Fibroblast of the aortic adventitia (primary cell): Measurements from ENCODE around the gene AGPAT3. TPM values are rescaled to one million over a fixed set of nuclear protein-coding genes. Genes with fewer than 3 reads are reported as not detected.

Experiments used
- DNase-seq: peaks from one replicate; pipeline ENCODE4 v3.0.0-alpha.2; 2010; ENCODE audit warnings: low read depth
- H3K4me3 ChIP-seq: 2 replicates; pipeline ENCODE4 v1.5.1; 2011; ENCODE audit warnings: low read depth, mild to moderate bottlenecking, control low read depth, low read length, moderate library complexity
- CTCF ChIP-seq: IDR thresholded peaks from 2 replicates; pipeline ENCODE4 v1.5.1; 2011; ENCODE audit warnings: mild to moderate bottlenecking, low read length, control low read depth, inconsistent platforms; ENCODE audit not compliant: insufficient read depth
- total RNA-seq: library from RNA; depleted of rRNA; stranded (reverse); fragments of >200 nt; gene quantifications from 2 replicates; pipeline ENCODE4 v1.2.3, GENCODE V29; 2012; ENCODE audit warnings: low replicate concordance

AGPAT3 gene
- total RNA-seq, 1 donor: 29.0 TPM

GRCh38 chr21:43899307-43900077 is 34.5 kb downstream of the AGPAT3 start:
- no peak for DNase-seq
- TF ChIP-seq CTCF: no peak
- H3K4me3 ChIP-seq: no peak overlapping the region

DNA sequence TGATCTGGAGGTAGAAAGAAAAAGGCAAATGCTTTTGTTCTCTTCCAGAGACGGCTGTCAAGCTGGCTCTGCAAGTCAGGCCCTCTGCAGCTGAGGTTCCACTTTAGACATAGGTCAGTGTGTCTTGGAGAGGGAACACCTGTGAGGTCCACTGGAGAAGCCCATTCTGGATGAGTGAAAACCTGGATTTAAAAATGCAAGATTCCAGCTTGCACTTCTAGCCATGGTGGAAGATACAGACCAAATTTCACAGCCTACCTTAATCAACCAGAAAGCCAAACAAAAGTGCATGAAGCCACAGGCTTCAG is 35.0 kb downstream of the AGPAT3 start:
- no peak overlapping the region for H3K4me3 ChIP-seq
- DNase-seq: no peak
- no peak for TF ChIP-seq CTCF

DNA sequence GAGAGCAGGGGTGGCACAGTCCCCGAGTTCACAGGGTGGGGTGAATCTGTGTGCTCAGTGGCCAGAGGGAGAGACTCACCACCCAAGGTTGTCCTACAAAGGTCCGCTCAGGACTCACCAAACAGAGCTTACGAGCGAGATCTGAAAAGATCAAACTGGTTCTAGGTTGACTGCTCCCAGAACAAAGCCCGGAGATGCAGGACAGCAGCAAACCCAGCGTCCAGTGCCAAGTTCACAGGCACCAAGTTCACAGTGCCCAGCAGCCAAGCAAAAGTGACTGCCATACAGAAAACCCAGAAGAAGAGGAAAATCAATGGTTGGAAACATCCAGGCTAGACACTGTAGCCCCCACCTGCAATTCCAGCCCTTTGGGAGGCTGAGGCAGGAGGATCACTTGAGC is 35.7 kb downstream of the AGPAT3 start:
- H3K4me3 ChIP-seq: no peak overlapping the region
- DNase-seq: no peak
- no peak for TF ChIP-seq CTCF

- no peak overlapping the region for H3K4me3 ChIP-seq
- DNase-seq: peak; percentile 63
- no peak for TF ChIP-seq CTCF
Observed at GRCh38 chr21:43902441-43902840, 37.4 kb downstream of the AGPAT3 start.

DNA sequence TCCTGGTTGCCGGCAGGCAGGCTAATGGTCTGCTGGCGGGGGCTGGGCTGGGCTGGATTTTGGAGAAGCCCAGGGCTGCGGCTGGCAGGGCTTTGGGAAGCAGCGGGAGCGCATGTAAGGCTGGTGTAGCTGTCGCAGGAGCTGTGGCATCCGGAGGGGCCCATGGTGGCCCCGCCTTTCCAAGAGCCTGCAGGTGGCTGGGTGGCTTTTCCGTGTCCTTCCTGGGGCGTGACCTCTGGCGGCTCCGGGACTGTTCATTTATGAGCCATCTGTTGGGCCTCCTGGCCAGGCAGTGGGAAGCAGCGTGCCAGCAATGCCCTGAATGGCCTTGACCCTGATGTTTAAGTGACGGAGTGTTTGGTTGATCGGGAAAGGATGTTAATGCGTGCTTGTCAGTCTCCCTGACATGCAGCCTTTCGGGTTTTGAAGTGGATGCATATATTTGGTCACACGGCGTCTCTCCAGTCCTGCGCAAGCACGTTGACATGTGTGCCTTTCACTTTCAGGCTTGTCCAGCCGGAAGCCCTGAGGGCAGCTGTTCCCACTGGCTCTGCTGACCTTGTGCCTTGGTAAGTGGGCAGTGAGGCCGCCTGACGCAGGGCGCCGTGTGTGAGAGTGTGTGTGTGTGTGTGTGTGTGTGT is 38.5 kb downstream of the AGPAT3 start:
- no peak for TF ChIP-seq CTCF
- DNase-seq: no peak
- H3K4me3 ChIP-seq: no peak overlapping the region

DNA sequence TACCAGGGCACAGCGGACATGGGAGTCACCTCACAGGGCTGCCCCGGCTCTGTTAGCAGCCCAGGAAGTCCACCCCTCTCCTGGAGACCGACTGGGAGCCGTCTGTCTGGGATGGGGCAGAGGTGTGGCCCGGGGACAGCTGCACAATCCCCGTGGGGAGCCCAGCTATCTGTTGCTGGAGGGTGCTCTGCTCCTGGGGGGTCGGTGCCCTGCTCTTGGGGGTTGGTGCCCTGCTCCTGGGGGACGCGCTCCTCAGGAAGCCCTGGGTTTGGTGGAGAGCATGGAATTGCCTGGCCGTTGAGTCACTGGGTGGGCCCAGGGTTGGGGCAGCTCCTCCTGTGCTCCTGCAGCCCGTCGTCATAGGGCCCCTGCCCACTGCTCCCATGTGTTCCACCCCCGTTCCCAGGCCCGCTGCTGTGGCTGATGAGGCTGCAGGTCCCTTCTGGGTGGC is 39.3 kb downstream of the AGPAT3 start:
- no peak overlapping the region for H3K4me3 ChIP-seq
- TF ChIP-seq CTCF: no peak
- no peak for DNase-seq
